Type B pancreatic cell (in vitro differentiated cells): Measurements from ENCODE around the gene EXOSC7. TPM values are rescaled to one million over a fixed set of nuclear protein-coding genes. Genes with fewer than 3 reads are reported as not detected.
"Not testable (repeated sequence)": the region's sequence is repeated elsewhere in the genome, so short reads cannot be mapped to it uniquely, and the experiment has no call there.

Experiments used
- DNase-seq: peaks from one replicate; pipeline ENCODE4 v3.0.0; 2021; ENCODE audit warnings: mixed read lengths; ENCODE audit not compliant: unreplicated experiment; ENCODE audit errors: extremely low spot score
- H3K27ac Mint-ChIP-seq: 2 replicates; pipeline ENCODE4 v1.8.0; 2021; ENCODE audit warnings: mild to moderate bottlenecking, mixed read lengths
- H3K27me3 Mint-ChIP-seq: 2 replicates; pipeline ENCODE4 v1.8.0; 2021; ENCODE audit warnings: mixed read lengths
- H3K36me3 Mint-ChIP-seq: 2 replicates; pipeline ENCODE4 v1.8.0; 2021; ENCODE audit warnings: mixed read lengths
- H3K4me1 Mint-ChIP-seq: one replicate; pipeline ENCODE4 v1.8.0; 2021; ENCODE audit warnings: mixed read lengths; ENCODE audit not compliant: unreplicated experiment
- H3K4me3 Mint-ChIP-seq: 2 replicates; pipeline ENCODE4 v1.8.0; 2021; ENCODE audit warnings: mild to moderate bottlenecking, mixed read lengths
- H3K9me3 Mint-ChIP-seq: 2 replicates; pipeline ENCODE4 v1.8.0; 2021; ENCODE audit warnings: mixed read lengths
- CTCF ChIP-seq: fragments of 200-600 bp; sonication (generic); conservative IDR thresholded peaks from 2 replicates; pipeline ENCODE4 v1.5.0; 2021; ENCODE audit warnings: antibody characterized with exemption, mild to moderate bottlenecking
- total RNA-seq: library from RNA; stranded (reverse); gene quantifications from 2 replicates; pipeline ENCODE4 v1.2.1, GENCODE V29; 2021; ENCODE audit warnings: low replicate concordance

Gene EXOSC7
- total RNA-seq, 1 donor from 2014 or later: 49.7 TPM

GRCh38 chr3:44981751-44982150 lies 5.7 kb downstream of the EXOSC7 start:
- Mint-ChIP-seq H3K27ac (no peak overlapping the region), H3K4me1 (peaks cover 42% of the 10 kb centered on the region), H3K9me3 (no peaks in the 10 kb centered on the region), H3K36me3 (peaks cover 12% of the 10 kb centered on the region), H3K4me3 (no peak overlapping the region), H3K27me3 (no peaks in the 10 kb centered on the region)
- TF ChIP-seq CTCF: no peak
- no peak for DNase-seq

- no peak for TF ChIP-seq CTCF
- DNase-seq: no peak
- Mint-ChIP-seq H3K36me3 (peaks cover 15% of the 10 kb centered on the region), H3K4me3 (no peak overlapping the region), H3K4me1 (peaks cover 41% of the 10 kb centered on the region), H3K27me3 (no peaks in the 10 kb centered on the region), H3K9me3 (no peaks in the 10 kb centered on the region), H3K27ac (no peak overlapping the region)
Measured at GRCh38 chr3:44982817-44983216, 6.8 kb downstream of the EXOSC7 start.

- no peak overlapping the region for H3K4me3 Mint-ChIP-seq
- H3K27ac Mint-ChIP-seq: peak overlapping the region; percentile 48
- TF ChIP-seq CTCF: no peak
- H3K27me3 Mint-ChIP-seq: no peaks in the 10 kb centered on the region
- H3K36me3 Mint-ChIP-seq: peaks cover 20% of the 10 kb centered on the region
- H3K9me3 Mint-ChIP-seq: no peaks in the 10 kb centered on the region
- DNase-seq: no peak
- H3K4me1 Mint-ChIP-seq: peaks cover 41% of the 10 kb centered on the region
Measured at GRCh38 chr3:44983484-44983941, 7.5 kb downstream of the EXOSC7 start.

GRCh38 chr3:44984335-44984734 lies 8.3 kb downstream of the EXOSC7 start:
- TF ChIP-seq CTCF: no peak
- Mint-ChIP-seq H3K27me3 (no peaks in the 10 kb centered on the region), H3K27ac (no peak overlapping the region), H3K4me1 (peaks cover 38% of the 10 kb centered on the region), H3K9me3 (no peaks in the 10 kb centered on the region), H3K36me3 (peaks cover 23% of the 10 kb centered on the region), H3K4me3 (no peak overlapping the region)
- no peak for DNase-seq

- not testable (repeated sequence) for H3K4me3 Mint-ChIP-seq, H3K9me3 Mint-ChIP-seq, DNase-seq, H3K27ac Mint-ChIP-seq, H3K27me3 Mint-ChIP-seq
- peaks cover 27% of the 10 kb centered on the region for H3K36me3 Mint-ChIP-seq
- H3K4me1 Mint-ChIP-seq: peaks cover 33% of the 10 kb centered on the region
Measured at GRCh38 chr3:44986330-44986729, 10.3 kb downstream of the EXOSC7 start.

- Mint-ChIP-seq H3K27ac (no peak overlapping the region), H3K4me1 (peaks cover 28% of the 10 kb centered on the region), H3K27me3 (no peaks in the 10 kb centered on the region), H3K4me3 (no peak overlapping the region), H3K36me3 (peaks cover 27% of the 10 kb centered on the region), H3K9me3 (no peaks in the 10 kb centered on the region)
- no peak for DNase-seq
- TF ChIP-seq CTCF: no peak
Measured at GRCh38 chr3:44987332-44987731, 11.3 kb downstream of the EXOSC7 start.
